Measurements from ENCODE around the gene C6orf120. TPM values are rescaled to one million over a fixed set of nuclear protein-coding genes. Genes with fewer than 3 reads are reported as not detected.

The C6orf120 gene
- total RNA-seq, result 46.2 and 51.9 TPM in 2 replicates

DNA sequence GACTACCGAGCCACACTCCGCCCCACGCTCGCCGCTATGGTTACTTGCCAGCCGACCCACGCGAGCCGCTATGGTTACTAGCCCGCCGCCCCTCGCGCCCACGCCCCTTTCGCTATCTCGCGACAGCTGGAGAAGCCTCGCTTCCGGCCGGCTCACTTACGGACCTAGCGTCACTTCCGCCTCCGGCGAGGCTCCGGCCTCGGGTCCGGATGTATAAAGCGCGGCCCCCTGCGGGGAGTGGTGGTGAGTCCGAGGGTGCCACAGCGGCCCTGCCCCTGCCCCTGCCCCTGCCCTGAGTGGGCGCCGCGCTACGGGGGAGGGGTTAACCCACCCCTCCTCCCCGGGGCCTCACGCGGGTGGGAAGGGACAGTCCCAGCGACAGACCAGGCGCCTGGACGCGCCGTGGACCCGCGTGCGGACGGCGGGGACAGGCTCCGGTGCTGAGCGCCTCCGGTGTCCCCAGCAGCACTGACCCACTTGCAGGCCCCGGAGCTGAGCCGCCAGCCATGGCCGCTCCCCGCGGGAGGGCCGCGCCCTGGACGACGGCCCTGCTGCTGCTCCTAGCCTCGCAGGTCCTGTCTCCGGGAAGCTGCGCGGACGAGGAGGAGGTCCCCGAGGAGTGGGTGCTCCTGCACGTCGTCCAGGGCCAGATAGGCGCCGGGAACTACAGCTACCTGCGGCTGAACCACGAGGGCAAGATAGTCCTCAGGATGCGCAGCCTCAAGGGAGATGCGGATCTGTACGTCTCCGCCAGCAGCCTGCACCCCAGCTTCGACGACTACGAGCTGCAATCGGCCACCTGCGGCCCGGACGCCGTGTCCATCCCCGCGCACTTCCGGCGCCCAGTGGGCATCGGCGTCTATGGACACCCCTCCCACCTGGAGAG is at the start of gene C6orf120, which contains the start of gene WDR27:
TSS of gene C6orf120 (plus strand) at position 173 of the 886 bp plus-strand sequence. CDS start at position 507, 334 bp downstream.
TSS of gene WDR27 (minus strand) at position 76 of the 886 bp plus-strand sequence. CDS start 13,024 bp downstream, outside the sequence.

DNA sequence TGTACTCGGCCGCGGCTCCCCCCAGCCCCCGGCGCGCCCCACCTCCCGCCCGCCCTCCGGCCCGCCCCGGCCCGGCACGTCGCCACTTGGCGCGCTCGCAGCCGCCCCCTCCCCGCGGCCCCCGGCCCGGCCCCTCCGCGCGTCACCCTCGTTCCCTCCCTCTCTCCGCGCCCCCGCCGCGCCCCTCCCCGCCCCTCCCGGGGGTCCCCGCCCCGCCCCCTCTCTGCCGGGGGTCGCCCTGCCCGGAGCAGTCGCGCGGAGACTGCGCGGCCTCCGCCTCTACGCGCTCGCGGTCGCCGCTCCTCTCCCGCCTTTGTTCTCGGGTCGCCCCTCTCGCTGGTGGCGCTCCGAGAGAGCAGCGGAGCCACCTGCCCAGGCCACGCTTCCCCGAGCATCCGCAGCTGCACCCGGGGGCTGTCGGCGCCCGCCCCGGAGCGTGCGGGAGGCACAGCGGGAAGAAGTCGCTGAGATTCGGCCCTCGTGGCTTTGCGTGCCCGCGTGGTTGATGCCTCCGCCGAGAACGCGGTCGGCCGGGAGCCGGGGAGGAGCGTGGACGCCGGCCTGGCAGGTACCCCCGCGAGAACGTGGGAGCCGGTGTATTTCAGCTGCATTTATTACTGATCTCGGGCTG is 22.7 kb downstream of the C6orf120 start, which contains the start of gene PHF10:
TSS of gene PHF10 (minus strand) at position 7 of the 631 bp plus-strand sequence. CDS start 569 bp downstream, outside the sequence.

DNA sequence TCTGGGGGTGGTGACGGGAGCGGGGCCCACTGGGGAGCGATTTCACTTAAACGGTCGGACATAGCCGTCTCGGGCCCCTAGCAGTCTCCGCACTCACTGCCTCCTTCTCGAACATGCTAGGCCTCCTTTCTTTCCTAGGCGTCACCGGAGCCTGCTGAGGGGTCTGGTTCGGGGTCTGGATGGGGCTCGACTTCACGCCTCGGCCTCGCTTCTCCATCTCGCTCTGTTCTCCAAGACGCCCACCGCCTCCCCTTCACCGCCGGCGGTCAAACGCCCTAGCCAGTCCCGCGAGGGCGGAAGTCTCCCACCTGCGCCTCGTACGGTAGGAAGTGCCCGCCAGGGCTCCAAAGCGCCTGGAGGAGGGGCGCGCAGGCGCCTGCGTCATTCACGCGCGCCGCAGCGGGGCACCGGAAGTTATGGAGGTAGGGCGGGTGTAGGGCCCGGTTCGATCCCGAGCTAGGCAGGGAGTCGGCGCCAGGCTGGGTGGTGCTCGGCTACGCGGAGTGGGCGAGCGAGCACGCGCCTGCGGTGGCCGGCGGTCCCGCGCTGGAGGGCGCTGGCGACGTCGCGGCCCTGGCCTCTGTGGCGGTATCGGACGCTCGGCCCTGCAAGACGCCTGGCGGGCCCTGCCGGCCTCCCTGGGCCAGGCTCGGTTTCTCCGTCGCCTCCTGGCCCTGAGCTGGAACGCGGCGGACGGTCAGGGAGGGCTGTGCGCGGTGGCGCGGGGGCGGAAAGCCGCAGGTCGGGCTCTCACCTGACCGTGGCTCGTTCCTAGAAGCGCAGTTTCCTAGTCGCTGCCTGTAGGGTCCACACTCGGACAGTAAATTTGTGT is 49.5 kb downstream of the C6orf120 start, which contains the start of the genes DYNLT2 and ERMARD:
TSS of gene DYNLT2 (minus strand) at position 331 of the 832 bp plus-strand sequence. CDS start at position 217, 114 bp downstream.
TSS of gene ERMARD (plus strand) at position 381 of the 832 bp plus-strand sequence. CDS start at position 417, 36 bp downstream.

Other genes with a start within 250 kb of the C6orf120 start
- 8.3 and 10.1 TPM in 2 replicates for gene WDR27, start 97 bp upstream of the C6orf120 start, total RNA-seq
- gene PHF10, start 22.4 kb downstream of the C6orf120 start, total RNA-seq, result 16.2 and 26.9 TPM in 2 replicates
- 1.0 TPM in 1 of 2 replicates, not detected in the other for gene DYNLT2, start 49.4 kb downstream of the C6orf120 start, total RNA-seq
- 13.2 and 14.4 TPM in 2 replicates for gene ERMARD, start 49.5 kb downstream of the C6orf120 start, total RNA-seq